T-cell (primary cell): ENCODE results near the gene CASP5. TPM values are rescaled to one million over a fixed set of nuclear protein-coding genes. Genes with fewer than 3 reads are reported as not detected.

ENCODE experiments used
- ATAC-seq, 4 experiments: fragments of 200-7000 bp in 3 of 4; fragments of 150-1000 bp in 1 of 4; cut with Tn5 transposase; replicated peaks in 1 of 4; 1 replicate in 3 of 4; 2 replicates in 1 of 4; pipeline ENCODE4 v1.10.0; 2021; ENCODE audit warnings: moderate library complexity in 3 of 4, mild to moderate bottlenecking in 2 of 4, moderate number of reproducible peaks in 1 of 4
- CTCF ChIA-PET, 2 donors: fragments of 300-600 bp; sonication (Branson Sonifier 250); formaldehyde crosslinking; loops; one replicate each; lab custom pipeline; 2022; ENCODE audit warnings: antibody characterized with exemption in 2 of 2; lab: Charles Lee
- POLR2A ChIA-PET, 2 donors: fragments of 300-600 bp; sonication (Branson Sonifier 250); formaldehyde crosslinking; loops; one replicate each; lab custom pipeline; 2022; ENCODE audit warnings: antibody characterized with exemption in 2 of 2; lab: Charles Lee
- DNase-seq, 35 experiments: peaks; one replicate each; pipeline versions ENCODE4 v3.0.0 to v3.0.0-alpha.2; 2013 to 2023
- H3K27ac ChIP-seq: one replicate; pipeline ENCODE4 v1.5.1; 2013; ENCODE audit warnings: low read length
- H3K27me3 ChIP-seq, 2 experiments: replicated peaks in 1 of 2; 1 replicate in 1 of 2; 2 replicates in 1 of 2; pipeline versions ENCODE4 v1.6.1 to v1.7.0; 2013; ENCODE audit warnings: low read length in 1 of 2, mixed read lengths in 1 of 2; ENCODE audit not compliant: control insufficient read depth in 2 of 2, insufficient read depth in 2 of 2; ENCODE audit errors: extremely low read depth in 1 of 2
- H3K36me3 ChIP-seq, 2 donors: 1 replicate in 1 of 2; 2 replicates in 1 of 2; pipeline versions ENCODE4 v1.6.1 to v1.7.0; 2013; ENCODE audit warnings: low read length in 1 of 2; ENCODE audit not compliant: control insufficient read depth in 2 of 2, insufficient read depth in 1 of 2; ENCODE audit errors: extremely low read depth in 1 of 2
- H3K4me1 ChIP-seq, 2 experiments: 1 replicate in 1 of 2; 2 replicates in 1 of 2; pipeline versions ENCODE4 v1.6.1 to v1.7.0; 2013; ENCODE audit warnings: low read length in 2 of 2, mixed read lengths in 1 of 2; ENCODE audit not compliant: insufficient read depth in 2 of 2, control insufficient read depth in 1 of 2; ENCODE audit errors: extremely low read depth in 1 of 2
- H3K4me3 ChIP-seq, 2 donors: 1 replicate in 1 of 2; 2 replicates in 1 of 2; pipeline versions ENCODE4 v1.5.1 to v1.7.0; 2013; ENCODE audit warnings: mild to moderate bottlenecking in 2 of 2, low read length in 1 of 2, moderate library complexity in 1 of 2; ENCODE audit not compliant: control insufficient read depth in 1 of 2; ENCODE audit errors: extremely low read depth in 1 of 2
- H3K9me3 ChIP-seq: 2 replicates; pipeline ENCODE4 v1.7.0; 2013
- H3K27ac Mint-ChIP-seq, 2 donors: one replicate each; pipeline ENCODE4 v1.8.0; 2020 to 2021; ENCODE audit warnings: mild to moderate bottlenecking in 2 of 2, mixed read lengths in 2 of 2
- H3K27me3 Mint-ChIP-seq, 2 donors: one replicate each; pipeline ENCODE4 v1.8.0; 2021 to 2022; ENCODE audit warnings: mixed read lengths in 2 of 2
- H3K36me3 Mint-ChIP-seq: one replicate; pipeline ENCODE4 v1.8.0; 2021; ENCODE audit warnings: mixed read lengths
- H3K4me1 Mint-ChIP-seq, 3 donors: one replicate each; pipeline ENCODE4 v1.8.0; 2020 to 2022; ENCODE audit warnings: mixed read lengths in 3 of 3, mild to moderate bottlenecking in 1 of 3
- H3K4me3 Mint-ChIP-seq, 3 donors: one replicate each; pipeline ENCODE4 v1.8.0; 2020 to 2022; ENCODE audit warnings: mild to moderate bottlenecking in 3 of 3, mixed read lengths in 3 of 3, moderate library complexity in 3 of 3
- H3K9me3 Mint-ChIP-seq, 3 donors: one replicate each; pipeline ENCODE4 v1.8.0; 2020 to 2022; ENCODE audit warnings: mixed read lengths in 3 of 3
- WGBS: methylation state at CpG from one replicate; pipeline ENCODE4 v1.1.5; 2013; ENCODE audit warnings: missing lambda C conversion rate; ENCODE audit not compliant: insufficient coverage; 5-methylcytosine and 5-hydroxymethylcytosine counted together
- total RNA-seq, 35 experiments: library from RNA in 6 of 35; stranded (reverse) in 6 of 35; fragments of 120-200 nt in 1 of 35; gene quantifications; one replicate each; pipeline versions ENCODE4 v1.2.1 to v1.2.4 and lab custom pipeline; 2013 to 2026

Gene CASP5
- total RNA-seq, 5 donors from 2014 or later (not counting 1 experiment from before 2014, with no cell fraction given) = 0.38 TPM; not detected in 4

DNA sequence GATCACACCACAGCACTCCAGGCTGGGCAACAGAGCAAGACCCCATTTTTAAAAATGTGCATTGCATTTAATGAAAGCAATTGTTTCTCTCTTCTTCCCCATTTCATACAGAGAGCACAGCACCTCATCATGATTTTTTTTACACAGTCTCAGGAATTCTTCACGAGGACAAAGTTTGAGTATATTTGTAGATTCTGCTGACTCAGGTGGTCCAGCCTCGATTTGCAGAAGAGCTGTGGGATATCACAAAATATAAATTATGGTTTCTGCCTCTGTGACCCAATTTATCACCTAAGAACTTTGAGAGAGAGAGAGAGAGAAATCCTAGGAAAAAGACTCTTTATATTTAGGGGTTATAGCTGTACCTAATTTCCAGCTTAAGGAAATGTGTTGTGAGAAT lies 19.8 kb downstream of the CASP5 start:
- H3K4me3 Mint-ChIP-seq = no peak overlapping the region
- ATAC-seq (no peak), DNase-seq (no peak)
- no peak overlapping the region for H3K27ac Mint-ChIP-seq
- H3K9me3 Mint-ChIP-seq = no peaks in the 10 kb centered on the region
- no peaks in the 10 kb centered on the region for H3K27me3 Mint-ChIP-seq
- no peaks in the 10 kb centered on the region for H3K9me3 ChIP-seq
- H3K27ac ChIP-seq = no peak overlapping the region
- no peaks in the 10 kb centered on the region for H3K36me3 Mint-ChIP-seq
- H3K27me3 ChIP-seq = no peaks in the 10 kb centered on the region
- ChIA-PET POLR2A (no interaction called here), CTCF (interaction anchor here in 1 of 2 donors (0.6 kb wide), 1 partner anchor 1063 kb away, joined by 8 read pairs; no protein-coding TSS in a partner anchor)
- H3K4me1 Mint-ChIP-seq = peaks cover 5 to 8% (median 7%) of the 10 kb centered on the region in 3 donors
- no peaks in the 10 kb centered on the region for H3K4me1 ChIP-seq
- WGBS = no CpG with 5 or more reads among the region's 2 CpGs
- no peaks in the 10 kb centered on the region for H3K36me3 ChIP-seq
- no peak overlapping the region for H3K4me3 ChIP-seq

DNA sequence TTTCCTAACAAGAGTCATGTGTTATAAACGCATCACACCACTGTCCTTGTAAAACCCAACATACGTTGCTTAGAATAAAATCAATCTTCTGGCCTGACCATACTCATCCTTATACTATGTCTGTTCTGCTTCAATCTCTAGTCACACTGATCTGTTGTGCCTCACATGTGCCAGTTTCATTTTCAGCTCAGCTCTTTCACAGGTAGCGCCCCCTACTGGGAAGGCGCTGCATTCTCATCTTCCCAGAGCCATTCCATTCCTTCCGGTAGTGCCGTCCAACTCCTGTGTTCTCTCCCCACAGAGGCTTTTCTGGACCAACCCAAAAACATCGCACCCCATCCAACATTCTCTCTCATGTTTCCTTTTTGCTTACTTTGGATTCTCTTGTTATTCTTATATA lies 22.2 kb downstream of the CASP5 start:
- no peaks in the 10 kb centered on the region for H3K9me3 ChIP-seq
- ATAC-seq (peak; percentile 61 to 84 (median 70)), DNase-seq (peak in 33 of 35 experiments; percentile 7 to 73 (median 34))
- no peaks in the 10 kb centered on the region for H3K4me1 ChIP-seq
- ChIA-PET POLR2A (no interaction called here), CTCF (interaction anchor here in 1 of 2 donors (0.5 to 1.5 kb wide), 5 partner anchors 10 to 391 kb away, joined by 3 to 9 read pairs (median 4); partner anchors contain the start of gene CASP4)
- no peak overlapping the region for H3K4me3 ChIP-seq
- no peaks in the 10 kb centered on the region for H3K36me3 ChIP-seq
- Mint-ChIP-seq H3K27me3 (no peaks in the 10 kb centered on the region), H3K4me3 (no peak overlapping the region), H3K9me3 (no peaks in the 10 kb centered on the region), H3K4me1 (peaks cover 5 to 8% (median 7%) of the 10 kb centered on the region in 3 donors), H3K36me3 (no peaks in the 10 kb centered on the region), H3K27ac (no peak overlapping the region)
- H3K27me3 ChIP-seq = no peaks in the 10 kb centered on the region
- no peak overlapping the region for H3K27ac ChIP-seq
- 72% methylated on average over 7 of the region's 7 CpGs for WGBS

DNA sequence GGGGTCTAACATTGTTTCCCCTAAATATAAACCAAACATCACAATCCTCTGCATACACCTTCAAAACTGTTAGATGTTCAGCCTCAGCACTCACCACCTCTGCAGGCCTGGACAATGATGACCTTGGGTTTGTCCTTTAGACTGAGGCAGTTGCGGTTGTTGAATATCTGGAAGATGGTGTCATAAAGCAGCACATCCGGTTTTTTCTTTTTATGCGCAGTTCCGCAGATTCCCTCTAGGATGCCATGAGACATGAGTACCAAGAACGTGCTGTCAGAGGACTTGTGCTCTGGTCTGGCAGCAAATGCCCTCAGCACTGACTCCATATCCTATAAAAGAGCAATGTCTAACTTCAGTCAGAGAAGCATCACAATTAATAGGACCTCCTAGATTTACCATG lies 22.8 kb downstream of the CASP5 start:
- ChIA-PET CTCF (interaction anchor here in 1 of 2 donors (0.9 to 1.1 kb wide), 3 partner anchors 11 to 391 kb away, joined by 4 to 9 read pairs (median 4); partner anchors contain the start of gene CASP4), POLR2A (no interaction called here)
- no peaks in the 10 kb centered on the region for H3K9me3 Mint-ChIP-seq
- H3K4me3 Mint-ChIP-seq = no peak overlapping the region
- H3K4me1 Mint-ChIP-seq = peaks cover 5 to 9% (median 7%) of the 10 kb centered on the region in 3 donors
- H3K4me1 ChIP-seq = no peaks in the 10 kb centered on the region
- WGBS = 95% methylated on average over 4 of the region's 5 CpGs
- H3K4me3 ChIP-seq = no peak overlapping the region
- no peak overlapping the region for H3K27ac ChIP-seq
- DNase-seq = peak in 5 of 35 experiments; percentile 2 to 34 (median 2)
- no peak overlapping the region for H3K27ac Mint-ChIP-seq
- H3K9me3 ChIP-seq = no peaks in the 10 kb centered on the region
- no peaks in the 10 kb centered on the region for H3K27me3 Mint-ChIP-seq
- H3K36me3 ChIP-seq = no peaks in the 10 kb centered on the region
- H3K27me3 ChIP-seq = no peaks in the 10 kb centered on the region
- H3K36me3 Mint-ChIP-seq = no peaks in the 10 kb centered on the region
- ATAC-seq = no peak

DNA sequence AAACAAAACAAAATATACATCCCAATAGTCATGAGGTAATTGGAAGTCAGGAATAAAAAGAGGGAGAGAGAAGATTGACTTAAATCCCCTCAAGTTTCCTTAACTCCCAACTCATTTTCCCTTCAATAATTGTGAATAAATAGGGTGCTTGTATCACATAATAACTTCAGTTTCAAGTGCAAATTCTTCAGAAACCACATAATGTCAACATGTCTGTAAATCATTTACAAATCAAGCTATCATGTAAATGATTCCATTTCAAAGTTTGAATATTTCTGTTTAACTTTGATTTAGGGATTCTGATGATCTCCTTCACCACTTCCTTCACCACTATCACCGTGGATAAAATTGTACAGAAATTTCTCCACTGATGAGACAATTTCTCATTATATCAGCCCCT lies 23.2 kb downstream of the CASP5 start:
- DNase-seq = no peak
- no peak overlapping the region for H3K4me3 Mint-ChIP-seq
- H3K27ac ChIP-seq = no peak overlapping the region
- no peaks in the 10 kb centered on the region for H3K9me3 Mint-ChIP-seq
- H3K27me3 ChIP-seq = no peaks in the 10 kb centered on the region
- no peaks in the 10 kb centered on the region for H3K36me3 ChIP-seq
- ATAC-seq = no peak
- CTCF ChIA-PET = no interaction called here
- no peaks in the 10 kb centered on the region for H3K9me3 ChIP-seq
- peaks cover 7 to 13% (median 10%) of the 10 kb centered on the region in 3 donors for H3K4me1 Mint-ChIP-seq
- no peaks in the 10 kb centered on the region for H3K4me1 ChIP-seq
- POLR2A ChIA-PET = no interaction called here
- WGBS = no CpG with 5 or more reads among the region's 1 CpG
- H3K4me3 ChIP-seq = no peak overlapping the region
- no peaks in the 10 kb centered on the region for H3K27me3 Mint-ChIP-seq
- no peaks in the 10 kb centered on the region for H3K36me3 Mint-ChIP-seq
- no peak overlapping the region for H3K27ac Mint-ChIP-seq

DNA sequence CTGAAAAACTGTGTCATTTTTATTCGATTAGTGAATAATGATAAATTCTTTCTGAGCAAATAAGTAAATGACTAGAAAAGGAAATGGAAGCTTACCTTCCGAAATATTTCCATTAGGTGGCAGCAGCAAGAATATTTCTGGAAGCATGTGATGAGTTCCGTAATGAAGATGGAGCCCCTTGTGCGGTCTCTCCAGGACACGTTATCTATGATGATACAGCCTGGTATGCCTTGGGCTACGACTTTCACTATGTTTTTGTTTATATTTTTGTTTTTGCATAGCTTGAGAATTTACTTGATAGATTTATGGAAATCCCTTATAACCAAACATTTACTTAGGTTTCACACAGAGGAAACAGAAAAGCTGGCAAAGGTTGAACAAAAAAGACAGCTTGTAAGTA lies 25.7 kb downstream of the CASP5 start:
- ATAC-seq (no peak), DNase-seq (no peak)
- Mint-ChIP-seq H3K27me3 (no peaks in the 10 kb centered on the region), H3K4me3 (no peak overlapping the region), H3K36me3 (no peaks in the 10 kb centered on the region), H3K9me3 (no peaks in the 10 kb centered on the region), H3K4me1 (peaks cover 15 to 21% (median 18%) of the 10 kb centered on the region in 3 donors), H3K27ac (no peak overlapping the region)
- ChIA-PET POLR2A (interaction anchor here in 1 of 2 donors (1.1 kb wide), 1 partner anchor 50 kb away, joined by 4 read pairs; no protein-coding TSS in a partner anchor), CTCF (interaction anchor here in 1 of 2 donors (1.1 kb wide), 1 partner anchor 174 kb away, joined by 3 read pairs; no protein-coding TSS in a partner anchor)
- H3K27ac ChIP-seq = no peak overlapping the region
- H3K36me3 ChIP-seq = no peaks in the 10 kb centered on the region
- no peaks in the 10 kb centered on the region for H3K4me1 ChIP-seq
- no CpG with 5 or more reads among the region's 6 CpGs for WGBS
- no peak overlapping the region for H3K4me3 ChIP-seq
- no peaks in the 10 kb centered on the region for H3K9me3 ChIP-seq
- no peaks in the 10 kb centered on the region for H3K27me3 ChIP-seq

DNA sequence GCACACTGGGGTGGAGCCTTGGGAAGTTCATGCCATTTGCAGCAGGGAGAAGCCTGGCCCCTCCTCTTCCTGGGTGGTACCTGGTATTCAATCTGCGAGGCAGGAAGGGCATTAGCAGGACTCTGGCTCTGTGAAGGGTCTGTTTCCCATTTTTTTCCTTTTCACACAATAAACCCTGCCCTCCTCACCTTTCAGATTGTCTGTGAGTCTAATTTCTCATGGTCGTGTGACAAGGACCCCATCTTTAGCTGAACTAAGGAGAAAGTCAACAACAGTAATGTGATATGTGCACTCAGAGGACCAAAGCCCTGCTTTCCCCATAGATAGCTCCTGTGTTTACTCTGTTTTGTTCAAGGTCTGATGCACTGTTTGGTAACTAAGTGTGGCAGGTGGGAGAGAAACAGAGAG lies 28.0 kb downstream of the CASP5 start:
- ATAC-seq (no peak), DNase-seq (no peak)
- Mint-ChIP-seq H3K4me3 (no peak overlapping the region), H3K27me3 (no peaks in the 10 kb centered on the region), H3K36me3 (no peaks in the 10 kb centered on the region), H3K9me3 (no peaks in the 10 kb centered on the region), H3K27ac (no peak overlapping the region), H3K4me1 (peaks cover 8 to 13% (median 12%) of the 10 kb centered on the region in 3 donors)
- POLR2A ChIA-PET = no interaction called here
- no peaks in the 10 kb centered on the region for H3K9me3 ChIP-seq
- no peak overlapping the region for H3K27ac ChIP-seq
- no CpG with 5 or more reads among the region's 2 CpGs for WGBS
- H3K27me3 ChIP-seq = no peaks in the 10 kb centered on the region
- H3K4me3 ChIP-seq = no peak overlapping the region
- no peaks in the 10 kb centered on the region for H3K36me3 ChIP-seq
- no peaks in the 10 kb centered on the region for H3K4me1 ChIP-seq
- CTCF ChIA-PET = no interaction called here
